Ascending aorta (tissue), 2 donors: ENCODE data around the gene MAP3K21. TPM values are rescaled to one million over a fixed set of nuclear protein-coding genes. Genes with fewer than 3 reads are reported as not detected.

Experiments
- DNase-seq, 2 donors: peaks; one replicate each; pipeline ENCODE4 v3.0.0-alpha.2; 2019; ENCODE audit warnings: low spot score in 2 of 2
- H3K27ac ChIP-seq, 2 donors: fragments of 200-600 bp; sonication (generic); one replicate each; pipeline ENCODE4 v1.5.1; 2016 to 2017; ENCODE audit warnings: mild to moderate bottlenecking in 1 of 2
- H3K27me3 ChIP-seq: fragments of 200-600 bp; sonication (generic); one replicate; pipeline ENCODE4 v1.5.1; 2017
- H3K36me3 ChIP-seq, 2 donors: fragments of 200-600 bp; sonication (generic); one replicate each; pipeline ENCODE4 v1.5.1; 2016
- H3K4me1 ChIP-seq, 2 donors: fragments of 200-600 bp; sonication (generic); one replicate each; pipeline ENCODE4 v1.5.1; 2016 to 2017; ENCODE audit warnings: mild to moderate bottlenecking in 1 of 2
- H3K4me3 ChIP-seq, 2 donors: fragments of 200-600 bp; sonication (generic); one replicate each; pipeline ENCODE4 v1.5.1; 2016 to 2017; ENCODE audit warnings: mild to moderate bottlenecking in 1 of 2
- H3K9me3 ChIP-seq, 2 donors: fragments of 200-600 bp; sonication (generic); one replicate each; pipeline ENCODE4 v1.5.1; 2016
- CTCF ChIP-seq, 3 experiments: fragments of 200-600 bp in 2 of 3; fragments of 450-650 bp in 1 of 3; sonication (generic) in 2 of 3; IDR thresholded peaks; one replicate each; pipeline ENCODE4 v1.5.1; 2016 to 2019; ENCODE audit warnings: antibody characterized with exemption in 3 of 3, mild to moderate bottlenecking in 1 of 3, moderate library complexity in 1 of 3
- intact Hi-C: fragments of 100-400 bp; cut with DNase I; formaldehyde crosslinking; loops from one replicate; pipeline ENCODE4 v1.15.1; 2023
- total RNA-seq: library from RNA; depleted of rRNA; stranded (reverse); fragments of >200 nt; gene quantifications from one replicate; pipeline ENCODE4 v1.1.0, GENCODE V29; 2016

Gene MAP3K21
- total RNA-seq, 1 donor from 2014 or later = 2.6 TPM

GRCh38 chr1:233315718-233316301 is 11.7 kb upstream of the MAP3K21 start:
- intact Hi-C loops = no loop called here
- Histone ChIP-seq H3K4me3 (no peak overlapping the region), H3K36me3 (no peaks in the 10 kb centered on the region), H3K9me3 (no peaks in the 10 kb centered on the region), H3K27me3 (no peaks in the 10 kb centered on the region), H3K27ac (no peak overlapping the region), H3K4me1 (no peaks in the 10 kb centered on the region)
- no peak for TF ChIP-seq CTCF (IDR thresholded peaks at IDR 0.05)
- no peak for DNase-seq

DNA sequence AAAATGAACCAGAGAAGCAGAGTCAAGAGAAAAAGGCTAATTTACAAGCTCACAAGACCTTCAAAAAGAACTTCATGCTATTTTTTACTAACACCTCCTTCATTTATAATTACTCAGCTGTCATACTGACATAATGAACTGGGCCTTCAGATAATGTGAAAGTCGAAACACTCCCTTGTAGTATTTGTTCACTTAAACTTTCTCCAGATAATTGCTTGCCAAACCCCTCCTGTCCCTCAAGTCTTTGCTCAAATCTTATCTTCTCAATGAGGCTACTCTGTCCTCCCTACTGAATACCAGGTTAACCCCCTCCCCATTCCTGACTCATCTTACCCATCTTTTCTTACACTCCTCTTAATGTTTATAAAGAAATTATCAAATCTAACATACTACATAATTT is 11.1 kb upstream of the MAP3K21 start:
- Histone ChIP-seq H3K9me3 (no peaks in the 10 kb centered on the region), H3K4me1 (no peaks in the 10 kb centered on the region), H3K4me3 (no peak overlapping the region), H3K36me3 (no peaks in the 10 kb centered on the region), H3K27me3 (no peaks in the 10 kb centered on the region), H3K27ac (no peak overlapping the region)
- DNase-seq = no peak
- intact Hi-C loops = no loop called here
- TF ChIP-seq CTCF (IDR thresholded peaks at IDR 0.05) = no peak

DNA sequence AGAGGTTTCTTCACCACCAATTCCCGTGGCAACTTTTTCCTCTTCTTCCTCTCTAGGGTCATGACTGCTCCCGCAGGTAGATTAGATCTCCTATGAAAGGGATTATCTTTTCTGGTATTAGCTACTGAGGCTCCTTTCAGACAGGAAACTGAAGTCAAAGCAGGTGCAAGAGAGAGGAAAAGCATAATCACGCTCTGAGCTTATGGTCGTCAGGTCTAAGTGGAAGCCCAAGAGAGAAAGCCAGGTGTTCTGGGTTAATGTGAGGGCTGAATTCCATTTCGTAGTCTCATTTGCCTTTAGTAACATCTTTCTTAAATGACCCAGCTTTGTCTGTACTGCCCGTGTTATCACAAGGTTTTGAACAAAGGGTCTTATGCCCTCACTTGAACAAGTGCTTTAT is 8.3 kb upstream of the MAP3K21 start:
- intact Hi-C loops = no loop called here
- no peak for TF ChIP-seq CTCF (IDR thresholded peaks at IDR 0.05)

DNA sequence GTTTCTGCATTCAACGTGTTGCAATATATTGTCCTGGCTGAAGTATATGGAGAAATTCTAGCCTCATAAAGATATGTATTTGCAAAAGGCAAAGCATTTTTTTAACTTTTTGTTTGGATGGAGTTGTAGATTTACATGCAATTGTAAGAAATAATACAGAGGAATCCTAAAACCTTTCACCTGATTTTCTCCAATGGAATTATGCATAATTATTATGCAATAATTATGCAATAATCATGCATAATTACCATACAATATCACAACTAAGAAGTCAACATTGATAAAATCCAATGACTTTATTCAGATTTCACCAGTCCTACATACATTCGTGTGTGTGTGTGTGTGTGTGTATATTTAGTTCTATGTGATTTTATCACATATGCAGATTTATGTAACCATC is 7.5 kb upstream of the MAP3K21 start:
- no peaks in the 10 kb centered on the region for H3K4me1 ChIP-seq
- no peaks in the 10 kb centered on the region for H3K9me3 ChIP-seq
- no peaks in the 10 kb centered on the region for H3K36me3 ChIP-seq
- TF ChIP-seq CTCF (IDR thresholded peaks at IDR 0.05) = no peak
- no peak overlapping the region for H3K27ac ChIP-seq
- H3K27me3 ChIP-seq = no peaks in the 10 kb centered on the region
- intact Hi-C loops = no loop called here
- no peak overlapping the region for H3K4me3 ChIP-seq
- no peak for DNase-seq

More for the DNA sequence above, 8.3 kb upstream of the MAP3K21 start:
- Histone ChIP-seq H3K4me1 (no peaks in the 10 kb centered on the region), H3K27ac (no peak overlapping the region), H3K4me3 (no peak overlapping the region), H3K36me3 (no peaks in the 10 kb centered on the region), H3K9me3 (no peaks in the 10 kb centered on the region), H3K27me3 (no peaks in the 10 kb centered on the region)
- DNase-seq = no peak

- Histone ChIP-seq H3K36me3 (no peaks in the 10 kb centered on the region), H3K4me3 (no peak overlapping the region), H3K27ac (no peak overlapping the region), H3K9me3 (no peaks in the 10 kb centered on the region), H3K4me1 (peaks cover 2 to 9% of the 10 kb centered on the region in 2 donors), H3K27me3 (no peaks in the 10 kb centered on the region)
- no peak for TF ChIP-seq CTCF (IDR thresholded peaks at IDR 0.05)
- intact Hi-C loops = no loop called here
- DNase-seq = no peak
Measured at GRCh38 chr1:233323718-233324117, 3.8 kb upstream of the MAP3K21 start.

GRCh38 chr1:233326319-233326718 is 1.2 kb upstream of the MAP3K21 start:
- Histone ChIP-seq H3K9me3 (no peaks in the 10 kb centered on the region), H3K27ac (peak overlapping the region in 1 of 2 donors; percentile 72), H3K27me3 (no peaks in the 10 kb centered on the region), H3K36me3 (no peaks in the 10 kb centered on the region), H3K4me1 (peaks cover 5 to 12% of the 10 kb centered on the region in 2 donors), H3K4me3 (no peak overlapping the region)
- TF ChIP-seq CTCF (IDR thresholded peaks at IDR 0.05) = no peak
- DNase-seq = no peak
- intact Hi-C loops = no loop called here
